Brain microvascular endothelial cell (primary cell): ENCODE measurements around the gene SPAG16.

Experiments
- DNase-seq: peaks from one replicate; pipeline ENCODE4 v3.0.0-alpha.2; 2020
- H3K27ac ChIP-seq: fragments of 250-450 bp; sonication (Bioruptor Pico); 2 replicates; pipeline ENCODE4 v1.5.1; 2020; ENCODE audit warnings: mild to moderate bottlenecking, moderate library complexity
- H3K27me3 ChIP-seq: fragments of 250-450 bp; sonication (Bioruptor Pico); replicated peaks from 2 replicates; pipeline ENCODE4 v1.5.1; 2020; ENCODE audit warnings: mild to moderate bottlenecking
- H3K36me3 ChIP-seq: fragments of 250-450 bp; sonication (Bioruptor Pico); replicated peaks from 2 replicates; pipeline ENCODE4 v1.5.1; 2020; ENCODE audit warnings: mild to moderate bottlenecking
- H3K4me3 ChIP-seq: 2 replicates; pipeline ENCODE4 v1.5.1; 2011; ENCODE audit warnings: low read depth, mild to moderate bottlenecking, control low read depth, low read length, moderate library complexity
- in situ Hi-C: cut with HindIII; loops from 2 replicates; pipeline ENCODE4 v1.10.0; 2017; ENCODE audit warnings: low sequenced_read_pairs, low pct_ligation_motif_present
- TF ChIP-seq, protein P1 (sequence below): IDR thresholded peaks from 2 replicates; pipeline ENCODE4 v1.5.1; 2011; ENCODE audit warnings: low read depth, mild to moderate bottlenecking, moderate library complexity, low read length, control low read depth, inconsistent platforms; ENCODE audit errors: missing control alignments

Gene SPAG16

DNA sequence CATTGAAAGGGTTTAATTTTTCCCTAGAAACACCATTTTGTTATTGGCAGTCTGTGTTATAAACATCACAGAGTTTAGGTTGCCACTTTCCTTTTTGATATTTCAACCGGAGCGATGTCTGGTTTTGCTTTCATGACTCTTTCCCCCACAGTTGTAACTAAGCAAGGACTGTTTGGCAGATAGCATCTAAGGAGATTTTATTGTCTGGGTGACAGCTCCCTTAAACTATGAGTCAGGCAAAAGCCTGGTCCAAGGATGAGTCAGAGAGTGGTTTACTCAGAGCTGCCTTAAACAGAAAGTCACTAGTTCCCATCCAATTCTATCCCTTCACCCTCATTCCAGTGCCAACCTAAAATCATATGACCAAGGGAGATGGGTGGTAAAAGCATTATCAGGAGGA, 785.0 kb downstream of the SPAG16 start:
- DNase-seq = peak; percentile 96

DNA sequence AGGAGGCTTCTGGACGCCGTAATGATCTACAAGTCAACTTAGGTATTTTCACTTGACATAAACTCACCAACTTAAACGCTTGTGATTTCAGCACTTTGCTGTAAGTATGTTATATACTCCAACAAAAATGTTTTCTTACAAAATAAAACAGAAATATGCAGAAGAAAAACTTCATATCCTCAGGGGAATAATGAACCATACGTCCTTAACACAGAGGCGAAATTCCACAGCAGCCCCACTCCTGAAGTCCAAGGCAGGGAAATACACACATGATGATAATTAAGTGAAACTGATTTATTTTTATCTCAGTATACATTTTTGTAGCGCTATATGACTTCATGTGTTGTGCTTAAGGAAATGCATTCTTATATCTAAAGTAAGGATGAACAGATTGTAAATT, 791.2 kb downstream of the SPAG16 start:
- in situ Hi-C loops = no loop called here
- no peaks in the 10 kb centered on the region for H3K36me3 ChIP-seq
- peak; percentile 45 for DNase-seq
- TF ChIP-seq, protein P1, sequence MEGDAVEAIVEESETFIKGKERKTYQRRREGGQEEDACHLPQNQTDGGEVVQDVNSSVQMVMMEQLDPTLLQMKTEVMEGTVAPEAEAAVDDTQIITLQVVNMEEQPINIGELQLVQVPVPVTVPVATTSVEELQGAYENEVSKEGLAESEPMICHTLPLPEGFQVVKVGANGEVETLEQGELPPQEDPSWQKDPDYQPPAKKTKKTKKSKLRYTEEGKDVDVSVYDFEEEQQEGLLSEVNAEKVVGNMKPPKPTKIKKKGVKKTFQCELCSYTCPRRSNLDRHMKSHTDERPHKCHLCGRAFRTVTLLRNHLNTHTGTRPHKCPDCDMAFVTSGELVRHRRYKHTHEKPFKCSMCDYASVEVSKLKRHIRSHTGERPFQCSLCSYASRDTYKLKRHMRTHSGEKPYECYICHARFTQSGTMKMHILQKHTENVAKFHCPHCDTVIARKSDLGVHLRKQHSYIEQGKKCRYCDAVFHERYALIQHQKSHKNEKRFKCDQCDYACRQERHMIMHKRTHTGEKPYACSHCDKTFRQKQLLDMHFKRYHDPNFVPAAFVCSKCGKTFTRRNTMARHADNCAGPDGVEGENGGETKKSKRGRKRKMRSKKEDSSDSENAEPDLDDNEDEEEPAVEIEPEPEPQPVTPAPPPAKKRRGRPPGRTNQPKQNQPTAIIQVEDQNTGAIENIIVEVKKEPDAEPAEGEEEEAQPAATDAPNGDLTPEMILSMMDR = no peak
- no peaks in the 10 kb centered on the region for H3K27me3 ChIP-seq
- no peak overlapping the region for H3K27ac ChIP-seq
- no peak overlapping the region for H3K4me3 ChIP-seq

More for the DNA sequence above, 785.0 kb downstream of the SPAG16 start:
- Histone ChIP-seq H3K4me3 (no peak overlapping the region), H3K27me3 (no peaks in the 10 kb centered on the region), H3K36me3 (no peaks in the 10 kb centered on the region), H3K27ac (peak overlapping the region; percentile 84)
- TF ChIP-seq, protein P1 = no peak
- in situ Hi-C loops = no loop called here

DNA sequence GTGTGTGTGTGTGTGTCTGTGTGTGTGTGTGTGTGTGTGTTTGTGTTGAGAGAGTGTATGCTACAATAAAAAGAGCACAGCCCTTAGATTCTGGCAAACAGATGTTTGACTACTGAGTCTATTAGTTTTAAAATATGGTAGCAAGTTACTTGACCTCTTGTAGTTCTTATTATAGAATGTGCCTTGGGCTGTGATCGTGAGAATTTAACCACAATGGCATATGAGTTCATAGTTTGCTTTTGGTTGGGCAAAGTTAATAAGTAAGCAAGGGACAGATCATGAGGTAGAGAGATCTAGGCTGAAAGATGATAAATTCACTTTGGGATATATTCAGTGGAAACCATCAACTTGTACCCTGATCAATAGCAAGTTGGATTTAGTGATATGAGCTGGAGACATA, 792.3 kb downstream of the SPAG16 start:
- TF ChIP-seq, protein P1 = no peak
- in situ Hi-C loops = no loop called here
- Histone ChIP-seq H3K27me3 (no peaks in the 10 kb centered on the region), H3K36me3 (no peaks in the 10 kb centered on the region), H3K27ac (no peak overlapping the region), H3K4me3 (no peak overlapping the region)
- no peak for DNase-seq

DNA sequence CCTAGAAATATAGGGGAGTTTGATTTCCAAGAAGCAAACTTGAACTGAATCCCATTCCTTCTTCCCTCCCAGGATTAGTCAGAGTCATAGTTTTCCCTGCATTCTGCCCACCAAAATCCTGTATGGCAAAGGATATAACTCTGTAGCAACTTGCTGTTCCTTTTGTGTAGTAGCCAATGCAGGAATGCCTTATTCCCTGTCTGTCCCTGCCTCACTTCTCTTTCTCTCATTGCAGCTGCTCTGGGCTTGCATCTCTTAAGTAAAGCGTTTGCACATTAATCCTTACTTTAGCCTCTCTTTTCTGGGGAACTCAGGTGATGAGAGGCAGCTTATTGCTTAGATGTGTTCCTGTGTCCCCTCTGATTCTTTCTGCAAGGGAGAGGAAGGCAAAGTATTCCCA, 793.5 kb downstream of the SPAG16 start:
- H3K4me3 ChIP-seq = no peak overlapping the region
- in situ Hi-C loops = no loop called here
- H3K27me3 ChIP-seq = no peaks in the 10 kb centered on the region
- DNase-seq = no peak
- no peak overlapping the region for H3K27ac ChIP-seq
- TF ChIP-seq, protein P1 = no peak
- H3K36me3 ChIP-seq = no peaks in the 10 kb centered on the region

DNA sequence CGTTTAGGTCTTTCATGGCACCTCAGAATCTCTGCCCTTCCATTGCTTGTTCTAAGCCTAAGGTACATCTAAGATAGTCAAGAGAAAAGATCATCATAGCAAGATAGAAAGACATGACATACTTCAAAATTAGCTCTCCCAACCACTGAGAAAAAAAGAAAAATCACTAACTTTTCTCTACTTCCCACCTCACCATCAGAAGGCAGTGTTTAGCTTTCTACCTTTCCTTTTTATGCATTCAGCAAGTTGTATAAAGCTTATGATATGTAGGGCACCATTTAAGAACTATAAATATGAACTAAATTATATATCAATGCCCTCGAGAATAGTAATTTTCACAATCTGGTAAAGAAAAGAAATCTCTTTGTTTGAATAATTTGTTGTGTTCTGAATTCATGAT, 794.8 kb downstream of the SPAG16 start:
- H3K4me3 ChIP-seq = no peak overlapping the region
- no peak overlapping the region for H3K27ac ChIP-seq
- DNase-seq = no peak
- H3K27me3 ChIP-seq = no peaks in the 10 kb centered on the region
- in situ Hi-C loops = no loop called here
- H3K36me3 ChIP-seq = no peaks in the 10 kb centered on the region
- TF ChIP-seq, protein P1 = no peak

DNA sequence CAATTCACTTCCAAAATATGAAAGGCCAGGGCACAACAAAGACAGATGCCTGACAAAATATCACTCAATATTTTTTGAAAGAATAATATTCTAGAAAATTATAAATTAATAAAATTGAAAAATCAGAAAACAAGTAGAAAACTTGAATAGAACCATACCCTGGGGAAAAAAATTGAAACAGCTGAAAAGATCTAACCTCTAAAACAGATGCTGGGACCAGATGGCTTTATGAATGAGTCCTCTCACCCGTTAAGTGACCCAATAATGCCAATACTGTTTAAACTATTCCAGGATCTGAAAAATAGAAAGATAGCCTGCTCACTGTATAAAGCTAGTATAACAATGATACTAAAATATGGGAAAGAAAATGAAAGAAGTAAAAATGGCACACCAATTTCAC, 804.3 kb downstream of the SPAG16 start:
- H3K27me3 ChIP-seq = no peaks in the 10 kb centered on the region
- TF ChIP-seq, protein P1 = no peak
- no peak overlapping the region for H3K27ac ChIP-seq

More for the DNA sequence above, 804.3 kb downstream of the SPAG16 start:
- DNase-seq = no peak
- Histone ChIP-seq H3K4me3 (no peak overlapping the region), H3K36me3 (no peaks in the 10 kb centered on the region)
- in situ Hi-C loops = no loop called here
